Cardiac muscle cell (in vitro differentiated cells and primary cell): ENCODE measurements around the gene RGP1. TPM values are rescaled to one million over a fixed set of nuclear protein-coding genes. Genes with fewer than 3 reads are reported as not detected.

ENCODE experiments used
- DNase-seq, 2 donors: peaks; one replicate each; pipeline versions ENCODE4 v3.0.0 to v3.0.0-alpha.2; 2010 to 2017; ENCODE audit warnings: low read depth in 1 of 2, low spot score in 1 of 2
- H3K27ac ChIP-seq: fragments of 200-600 bp; sonication (generic); 2 replicates; pipeline ENCODE4 v1.5.1; 2016
- H3K27me3 ChIP-seq: fragments of 200-600 bp; sonication (generic); 2 replicates; pipeline ENCODE4 v1.6.0; 2016; ENCODE audit warnings: control low read depth
- H3K36me3 ChIP-seq: fragments of 200-600 bp; sonication (generic); 2 replicates; pipeline ENCODE4 v1.5.1; 2016; ENCODE audit warnings: control low read depth
- H3K4me1 ChIP-seq: fragments of 200-600 bp; sonication (generic); 2 replicates; pipeline ENCODE4 v1.8.1; 2017; ENCODE audit warnings: low read depth, mild to moderate bottlenecking, mixed run types
- H3K4me3 ChIP-seq: fragments of 200-600 bp; sonication (generic); 2 replicates; pipeline ENCODE4 v1.5.1; 2016; ENCODE audit warnings: mild to moderate bottlenecking
- H3K9me3 ChIP-seq: fragments of 200-600 bp; sonication (generic); 2 replicates; pipeline ENCODE4 v1.5.1; 2017; ENCODE audit warnings: low read depth, mild to moderate bottlenecking, control low read depth
- polyA plus RNA-seq: library from polyadenylated mRNA; unstranded; fragments of >200 nt; fragmentation: Nextera tagmentation; extraction: Ambion mirVana; gene quantifications from 2 replicates; pipeline ENCODE4 v1.2.1, GENCODE V29; 2016
- total RNA-seq: library from RNA; depleted of rRNA; stranded (reverse); fragments of >200 nt; gene quantifications from 2 replicates; pipeline ENCODE4 v1.2.3, GENCODE V29; 2016
- TF ChIP-seq, protein P1 (sequence below): IDR thresholded peaks from 2 replicates; pipeline ENCODE4 v1.5.1; 2012; ENCODE audit warnings: low read depth, mild to moderate bottlenecking, low read length

Gene RGP1
- total and polyA plus RNA-seq, 2 experiments from 2014 or later: 17.9 to 30.4 TPM

DNA sequence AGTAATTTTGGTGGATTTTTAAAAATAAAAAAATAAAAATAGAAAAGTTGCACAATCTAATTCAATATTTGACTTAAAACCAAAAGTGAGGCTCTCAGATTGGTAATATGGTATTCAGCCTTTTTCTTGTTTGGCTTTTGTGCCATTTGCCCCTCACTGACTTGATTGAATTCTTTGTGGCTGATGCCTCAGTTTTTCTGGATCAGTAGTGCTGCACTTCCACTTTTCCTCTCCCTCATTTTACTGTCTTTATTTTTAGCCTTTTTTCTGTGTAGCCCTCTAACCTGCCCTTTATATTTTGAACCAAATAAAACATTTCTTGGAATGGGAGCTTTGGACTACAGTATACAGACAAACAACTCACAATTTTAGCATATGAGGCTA is 8.8 kb downstream of the RGP1 start:
- Histone ChIP-seq H3K27ac (peak overlapping the region; percentile 89), H3K4me1 (peaks cover 6% of the 10 kb centered on the region), H3K9me3 (no peaks in the 10 kb centered on the region), H3K4me3 (peak overlapping the region; percentile 72), H3K36me3 (peaks cover 5% of the 10 kb centered on the region), H3K27me3 (no peaks in the 10 kb centered on the region)
- TF ChIP-seq, protein P1, sequence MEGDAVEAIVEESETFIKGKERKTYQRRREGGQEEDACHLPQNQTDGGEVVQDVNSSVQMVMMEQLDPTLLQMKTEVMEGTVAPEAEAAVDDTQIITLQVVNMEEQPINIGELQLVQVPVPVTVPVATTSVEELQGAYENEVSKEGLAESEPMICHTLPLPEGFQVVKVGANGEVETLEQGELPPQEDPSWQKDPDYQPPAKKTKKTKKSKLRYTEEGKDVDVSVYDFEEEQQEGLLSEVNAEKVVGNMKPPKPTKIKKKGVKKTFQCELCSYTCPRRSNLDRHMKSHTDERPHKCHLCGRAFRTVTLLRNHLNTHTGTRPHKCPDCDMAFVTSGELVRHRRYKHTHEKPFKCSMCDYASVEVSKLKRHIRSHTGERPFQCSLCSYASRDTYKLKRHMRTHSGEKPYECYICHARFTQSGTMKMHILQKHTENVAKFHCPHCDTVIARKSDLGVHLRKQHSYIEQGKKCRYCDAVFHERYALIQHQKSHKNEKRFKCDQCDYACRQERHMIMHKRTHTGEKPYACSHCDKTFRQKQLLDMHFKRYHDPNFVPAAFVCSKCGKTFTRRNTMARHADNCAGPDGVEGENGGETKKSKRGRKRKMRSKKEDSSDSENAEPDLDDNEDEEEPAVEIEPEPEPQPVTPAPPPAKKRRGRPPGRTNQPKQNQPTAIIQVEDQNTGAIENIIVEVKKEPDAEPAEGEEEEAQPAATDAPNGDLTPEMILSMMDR: no peak
- no peak for DNase-seq

GRCh38 chr9:35758475-35759050 is 9.5 kb downstream of the RGP1 start:
- H3K4me3 ChIP-seq: no peak overlapping the region
- peaks cover 5% of the 10 kb centered on the region for H3K36me3 ChIP-seq
- TF ChIP-seq, protein P1: no peak
- peak in 1 of 2 donors; percentile 80 for DNase-seq
- peaks cover 6% of the 10 kb centered on the region for H3K4me1 ChIP-seq
- H3K27ac ChIP-seq: peak overlapping the region; percentile 89
- no peaks in the 10 kb centered on the region for H3K27me3 ChIP-seq
- no peaks in the 10 kb centered on the region for H3K9me3 ChIP-seq

DNA sequence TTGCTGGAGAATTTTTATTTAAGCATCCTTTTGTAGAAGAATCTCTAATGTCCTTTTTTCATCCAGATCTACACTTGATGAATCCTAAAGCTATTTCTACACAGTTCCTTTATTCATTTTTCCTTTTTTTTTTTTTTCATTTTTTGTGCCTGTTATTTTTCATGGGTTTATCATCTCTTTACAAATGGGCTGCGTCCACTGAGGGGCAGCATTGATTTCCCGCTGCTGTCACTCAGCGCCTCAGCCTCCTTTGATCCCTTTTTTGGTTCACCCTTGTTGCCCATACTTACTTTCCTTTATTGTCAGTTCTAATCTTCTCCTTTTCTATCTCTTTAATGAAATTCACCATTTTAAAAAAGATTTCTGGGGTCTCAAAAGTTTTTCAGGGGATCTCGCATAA is 10.7 kb downstream of the RGP1 start:
- Histone ChIP-seq H3K27ac (no peak overlapping the region), H3K27me3 (no peaks in the 10 kb centered on the region), H3K36me3 (no peaks in the 10 kb centered on the region), H3K4me3 (no peak overlapping the region), H3K4me1 (peaks cover 6% of the 10 kb centered on the region), H3K9me3 (no peaks in the 10 kb centered on the region)
- no peak for DNase-seq
- TF ChIP-seq, protein P1: no peak

DNA sequence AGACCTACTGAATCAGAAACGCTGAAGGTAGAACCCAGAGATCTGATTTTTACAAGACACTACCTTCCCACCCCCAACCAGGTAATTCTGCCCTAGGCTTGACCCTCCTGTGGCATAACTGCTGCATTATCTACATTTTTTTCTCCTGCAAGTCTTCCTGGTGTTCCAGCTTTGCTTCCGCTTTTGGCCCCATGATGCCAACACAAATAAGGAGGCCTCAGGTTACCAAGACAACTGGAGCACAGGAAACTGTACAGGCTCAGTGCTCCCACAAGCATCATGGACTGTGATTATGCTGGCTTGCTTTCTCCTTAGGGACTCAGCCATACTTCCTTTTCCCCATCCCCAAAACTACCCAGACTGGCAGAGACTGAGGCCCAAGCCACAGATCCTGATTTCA is 11.6 kb downstream of the RGP1 start:
- Histone ChIP-seq H3K9me3 (no peaks in the 10 kb centered on the region), H3K27me3 (no peaks in the 10 kb centered on the region), H3K27ac (no peak overlapping the region), H3K4me3 (no peak overlapping the region), H3K36me3 (no peaks in the 10 kb centered on the region), H3K4me1 (peaks cover 6% of the 10 kb centered on the region)
- DNase-seq: peak in 1 of 2 donors; percentile 83
- TF ChIP-seq, protein P1: no peak

DNA sequence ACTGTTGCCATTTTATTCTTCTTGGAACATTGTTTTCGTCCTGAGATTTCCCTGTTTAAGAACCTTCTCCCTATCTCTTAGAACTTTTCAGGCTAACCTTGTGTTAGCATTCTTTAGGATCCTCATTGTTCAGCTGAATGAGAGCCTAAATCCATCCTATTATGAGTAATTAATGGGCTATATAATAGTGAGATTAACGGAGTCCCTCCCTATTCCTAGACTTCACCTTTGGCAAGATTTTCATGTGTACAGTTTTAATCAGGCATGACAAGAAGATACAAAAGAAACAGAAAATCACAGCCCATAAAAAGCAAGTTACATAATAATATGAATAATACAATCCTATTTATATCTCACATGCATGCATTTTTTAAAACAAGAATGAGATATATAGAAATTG is 14.1 kb downstream of the RGP1 start:
- H3K4me1 ChIP-seq: peaks cover 1% of the 10 kb centered on the region
- H3K9me3 ChIP-seq: no peaks in the 10 kb centered on the region
- no peak overlapping the region for H3K4me3 ChIP-seq
- no peak overlapping the region for H3K27ac ChIP-seq
- no peak for DNase-seq
- H3K36me3 ChIP-seq: no peaks in the 10 kb centered on the region
- TF ChIP-seq, protein P1: no peak
- H3K27me3 ChIP-seq: no peaks in the 10 kb centered on the region

DNA sequence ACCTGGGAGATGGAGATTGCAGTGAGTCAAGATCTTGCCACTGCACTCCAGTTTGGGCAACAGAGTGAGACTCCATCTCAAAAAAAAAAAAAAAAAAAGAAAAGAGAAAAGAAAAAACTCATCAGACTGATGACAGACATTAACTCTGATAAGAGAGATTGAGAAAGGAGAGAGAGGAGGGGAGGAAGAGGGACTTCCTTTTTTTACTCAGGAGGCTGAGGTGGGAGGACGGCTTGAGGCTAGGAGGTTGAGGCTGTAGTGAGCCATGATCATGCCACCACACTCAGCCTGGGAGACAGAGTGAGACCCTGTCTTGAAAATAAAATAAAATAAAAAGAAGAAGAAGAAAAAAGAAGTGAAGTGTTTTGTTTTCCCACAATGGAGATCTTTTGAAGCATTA is 14.7 kb downstream of the RGP1 start:
- Histone ChIP-seq H3K36me3 (no peaks in the 10 kb centered on the region), H3K9me3 (no peaks in the 10 kb centered on the region), H3K27ac (no peak overlapping the region), H3K4me1 (no peaks in the 10 kb centered on the region), H3K27me3 (no peaks in the 10 kb centered on the region), H3K4me3 (no peak overlapping the region)
- no peak for DNase-seq
- TF ChIP-seq, protein P1: no peak
